Right lobe of liver (tissue), 4 donors: Measurements from ENCODE around the gene TUB.

Source experiments
- CTCF ChIP-seq, 4 donors: fragments of 200-600 bp in 3 of 4; fragments of 450-650 bp in 1 of 4; IDR thresholded peaks; one replicate each; pipeline versions ENCODE4 v1.5.1 to v1.8.0; 2016 to 2022; ENCODE audit warnings: antibody characterized with exemption in 4 of 4, mild to moderate bottlenecking in 2 of 4
- POLR2A ChIP-seq: fragments of 450-650 bp; IDR thresholded peaks from one replicate; pipeline ENCODE4 v1.6.1; 2017; ENCODE audit warnings: antibody characterized with exemption, mild to moderate bottlenecking
- donor health status: DM: no; HTN: no; CAD: no.
- donor health status: DM: no; HTN: no; CAD: no.
- donor health status: DM: no; HTN: yes; CAD: no.

- TF ChIP-seq CTCF (IDR thresholded peaks at IDR 0.05) (no peak), POLR2A (no peak)
Measured at GRCh38 chr11:8032576-8033304, 48.3 kb upstream of the TUB start.
